Panc1 (cell line): ENCODE measurements around the gene CTSO. TPM values are rescaled to one million over a fixed set of nuclear protein-coding genes. Genes with fewer than 3 reads are reported as not detected.

Experiments used
- ATAC-seq: fragments of 200-7000 bp; cut with Tn5 transposase; 2 replicates; pipeline ENCODE4 v1.9.1; 2020; ENCODE audit warnings: mild to moderate bottlenecking, moderate library complexity
- BruUV-seq: library from RNA; stranded (reverse); fragments of 400-500 nt; replicated peaks from 2 replicates; lab custom pipeline; 2021; lab: Mats Ljungman, UMichigan
- CTCF ChIA-PET: fragments of 300-600 bp; sonication (Branson Sonifier 250); formaldehyde crosslinking; loops from one replicate; lab custom pipeline; 2022; ENCODE audit warnings: antibody characterized with exemption; lab: Charles Lee
- POLR2A ChIA-PET: fragments of 300-600 bp; sonication (Branson Sonifier 250); formaldehyde crosslinking; loops from one replicate; lab custom pipeline; 2022; ENCODE audit warnings: antibody characterized with exemption; lab: Charles Lee
- DNase-seq: peaks from one replicate; pipeline ENCODE4 v3.0.0-alpha.2; 2010; ENCODE audit warnings: low read depth, low spot score
- H3K27ac ChIP-seq: 2 replicates; pipeline ENCODE4 v1.5.1; 2011; ENCODE audit warnings: mild to moderate bottlenecking, low read length, inconsistent platforms
- H3K27me3 ChIP-seq: fragments of 200-500 bp; sonication (Bioruptor generic); 2 replicates; pipeline ENCODE4 v1.6.0; 2014; ENCODE audit warnings: low read length, inconsistent platforms; ENCODE audit not compliant: control insufficient read depth, insufficient read depth
- H3K36me3 ChIP-seq: fragments of 200-500 bp; sonication (Bioruptor generic); 2 replicates; pipeline ENCODE4 v1.5.1; 2014; ENCODE audit warnings: inconsistent platforms, mild to moderate bottlenecking, low read length, moderate library complexity; ENCODE audit not compliant: control insufficient read depth, insufficient read depth
- H3K4me1 ChIP-seq: 2 replicates; pipeline ENCODE4 v1.5.1; 2011; ENCODE audit warnings: inconsistent platforms, mild to moderate bottlenecking, low read length, moderate library complexity; ENCODE audit not compliant: control insufficient read depth, insufficient read depth
- H3K4me3 ChIP-seq, 2 experiments: 2 replicates each; pipeline ENCODE4 v1.5.1; 2011 to 2012; ENCODE audit warnings: low read depth in 2 of 2, low read length in 2 of 2, mild to moderate bottlenecking in 2 of 2, inconsistent platforms in 1 of 2, moderate library complexity in 1 of 2
- H3K9me3 ChIP-seq: fragments of 200-500 bp; sonication (Bioruptor generic); 2 replicates; pipeline ENCODE4 v1.5.1; 2014; ENCODE audit warnings: low read depth, mild to moderate bottlenecking, inconsistent platforms, low read length, moderate library complexity; ENCODE audit not compliant: control insufficient read depth, insufficient read depth
- CTCF ChIP-seq: fragments of 450-650 bp; IDR thresholded peaks from 2 replicates; pipeline ENCODE4 v1.5.1; 2017; ENCODE audit warnings: mild to moderate bottlenecking
- POLR2AphosphoS5 ChIP-seq: IDR thresholded peaks from 2 replicates; pipeline ENCODE4 v1.6.1; 2012; ENCODE audit warnings: mild to moderate bottlenecking, low read depth, low read length, moderate library complexity
- REST ChIP-seq, 2 experiments: IDR thresholded peaks; 2 replicates each; pipeline ENCODE4 v1.6.1; 2011 to 2012; ENCODE audit warnings: low read depth in 2 of 2, control low read depth in 1 of 2, low read length in 1 of 2, mild to moderate bottlenecking in 1 of 2, moderate library complexity in 1 of 2; ENCODE audit not compliant: insufficient read depth in 1 of 2
- SIN3A ChIP-seq: IDR thresholded peaks from 2 replicates; pipeline ENCODE4 v1.6.1; 2012; ENCODE audit warnings: low read depth, mild to moderate bottlenecking, low read length, moderate library complexity, borderline replicate concordance; ENCODE audit not compliant: insufficient read depth
- TCF7L2 ChIP-seq: IDR thresholded peaks from 2 replicates; pipeline ENCODE4 v1.6.1; 2011; ENCODE audit warnings: mild to moderate bottlenecking, low read depth, low read length, inconsistent platforms
- in situ Hi-C: cut with HindIII; loops from 2 replicates; pipeline ENCODE4 v1.10.0; 2016; ENCODE audit warnings: low sequenced_read_pairs, low pct_unique_long_range_greater_than_20kb
- intact Hi-C: fragments of 100-400 bp; cut with micrococcal nuclease; formaldehyde crosslinking; loops from one replicate; pipeline ENCODE4 v1.10.0; 2022; ENCODE audit not compliant: unreplicated experiment
- total RNA-seq: library from RNA; stranded (reverse); gene quantifications from one replicate; pipeline ENCODE4 v1.2.1, GENCODE V29; 2021; ENCODE audit not compliant: unreplicated experiment

The CTSO gene
- total RNA-seq, 1 experiment from 2014 or later = 3.3 TPM

- BruUV-seq = no TSS peak
- no peaks in the 10 kb centered on the region for H3K4me1 ChIP-seq
- no peak overlapping the region for H3K4me3 ChIP-seq
- ChIA-PET POLR2A (no interaction called here), CTCF (no interaction called here)
- TF ChIP-seq REST (IDR thresholded peaks at IDR 0.05; ENCODE audit: insufficient read depth in 1 of 2, low read depth in 2 of 2, low read length in 1 of 2) (no peak), POLR2AphosphoS5 (no peak)
- ATAC-seq (no peak), DNase-seq (no peak)
- in situ Hi-C loops (no loop called here), intact Hi-C loops (loop anchor here (10.0 kb wide), 1 partner anchor 84 kb away; no protein-coding TSS in a partner anchor)
- H3K36me3 ChIP-seq = no peaks in the 10 kb centered on the region
- H3K9me3 ChIP-seq = no peaks in the 10 kb centered on the region
- H3K27ac ChIP-seq = no peak overlapping the region
- no peaks in the 10 kb centered on the region for H3K27me3 ChIP-seq
Observed at GRCh38 chr4:155908187-155909139, 45.2 kb downstream of the CTSO start.

GRCh38 chr4:155907556-155907955 is 46.1 kb downstream of the CTSO start:
- in situ Hi-C loops (no loop called here), intact Hi-C loops (loop anchor here (10.0 kb wide), 1 partner anchor 83 kb away; no protein-coding TSS in a partner anchor)
- Histone ChIP-seq H3K27ac (no peak overlapping the region), H3K4me3 (no peak overlapping the region), H3K27me3 (no peaks in the 10 kb centered on the region), H3K9me3 (no peaks in the 10 kb centered on the region), H3K4me1 (no peaks in the 10 kb centered on the region), H3K36me3 (no peaks in the 10 kb centered on the region)
- POLR2A ChIA-PET = no interaction called here
- BruUV-seq = no TSS peak
- DNase-seq = no peak
- TF ChIP-seq SIN3A (no peak), TCF7L2 (no peak), REST (IDR thresholded peaks at IDR 0.05; ENCODE audit: insufficient read depth in 1 of 2, low read depth in 2 of 2, low read length in 1 of 2) (no peak), CTCF (no peak), POLR2AphosphoS5 (no peak)
- ATAC-seq = no peak
- CTCF ChIA-PET = no interaction called here
